GM12891 (cell line): Measurements from ENCODE around the gene MAPKBP1.

Experiments used
- POLR2A ChIP-seq: IDR thresholded peaks from 2 replicates; pipeline ENCODE4 v1.6.1; 2011; ENCODE audit warnings: low read depth, low read length, control low read depth
- POLR2AphosphoS5 ChIP-seq: IDR thresholded peaks from 2 replicates; pipeline ENCODE4 v1.6.1; 2011; ENCODE audit warnings: low read depth, low read length, control low read depth

DNA sequence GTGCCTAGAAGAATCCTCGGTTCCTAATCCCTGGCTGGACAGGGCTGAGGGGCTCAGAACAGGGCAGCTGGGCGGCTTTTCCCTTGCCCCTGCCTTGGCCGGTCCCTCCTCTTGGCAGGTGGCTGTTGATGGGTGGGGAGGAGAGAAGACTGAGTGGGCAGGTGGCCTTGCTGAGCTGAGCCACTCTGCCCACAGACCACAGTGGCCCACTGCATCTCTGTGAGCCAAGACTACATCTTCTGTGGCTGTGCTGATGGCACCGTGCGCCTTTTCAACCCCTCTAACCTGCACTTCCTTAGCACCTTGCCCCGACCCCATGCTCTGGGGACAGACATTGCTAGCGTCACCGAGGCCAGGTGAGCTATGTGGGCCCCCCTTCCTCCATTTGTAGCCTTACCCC, 39.1 kb downstream of the MAPKBP1 start:
- no peak for TF ChIP-seq POLR2AphosphoS5
- TF ChIP-seq POLR2A, result no peak
